Hepatocyte (in vitro differentiated cells): ENCODE data around the gene GNAL. TPM values are rescaled to one million over a fixed set of nuclear protein-coding genes. Genes with fewer than 3 reads are reported as not detected.

ENCODE experiments used
- DNase-seq: peaks from one replicate; pipeline ENCODE4 v3.0.0-alpha.2; 2016; ENCODE audit warnings: low spot score
- H2AFZ ChIP-seq: fragments of 200-600 bp; sonication (generic); 2 replicates; pipeline ENCODE4 v1.6.0; 2016; ENCODE audit warnings: antibody characterized with exemption, mild to moderate bottlenecking
- H3K27ac ChIP-seq: fragments of 200-600 bp; sonication (generic); 2 replicates; pipeline ENCODE4 v1.5.1; 2016; ENCODE audit warnings: mild to moderate bottlenecking
- H3K27me3 ChIP-seq: fragments of 200-600 bp; sonication (generic); 2 replicates; pipeline ENCODE4 v1.6.1; 2016
- H3K36me3 ChIP-seq: fragments of 200-600 bp; sonication (generic); replicated peaks from 2 replicates; pipeline ENCODE4 v1.5.1; 2016; ENCODE audit warnings: low read depth; ENCODE audit not compliant: insufficient read depth
- H3K4me1 ChIP-seq: fragments of 200-600 bp; sonication (generic); 2 replicates; pipeline ENCODE4 v1.5.1; 2016; ENCODE audit warnings: mild to moderate bottlenecking, moderate library complexity; ENCODE audit not compliant: insufficient read depth
- H3K4me2 ChIP-seq: fragments of 200-600 bp; sonication (generic); 2 replicates; pipeline ENCODE4 v1.6.0; 2016
- H3K4me3 ChIP-seq: fragments of 200-600 bp; sonication (generic); 2 replicates; pipeline ENCODE4 v1.5.1; 2016; ENCODE audit warnings: mild to moderate bottlenecking
- H3K79me2 ChIP-seq: fragments of 200-600 bp; sonication (generic); 2 replicates; pipeline ENCODE4 v1.6.0; 2017; ENCODE audit warnings: mild to moderate bottlenecking
- H3K9me2 ChIP-seq: fragments of 200-600 bp; sonication (generic); replicated peaks from 2 replicates; pipeline ENCODE4 v1.6.0; 2017; ENCODE audit warnings: mild to moderate bottlenecking; ENCODE audit not compliant: insufficient read depth
- H3K9me3 ChIP-seq: fragments of 200-600 bp; sonication (generic); 2 replicates; pipeline ENCODE4 v1.5.1; 2016; ENCODE audit warnings: low read depth, mild to moderate bottlenecking
- H4K20me1 ChIP-seq: fragments of 200-600 bp; sonication (generic); 2 replicates; pipeline ENCODE4 v1.6.0; 2016; ENCODE audit warnings: mild to moderate bottlenecking; ENCODE audit not compliant: insufficient read depth, poor library complexity, severe bottlenecking
- CTCF ChIP-seq: fragments of 200-600 bp; sonication (generic); IDR thresholded peaks from 2 replicates; pipeline ENCODE4 v1.5.1; 2016; ENCODE audit warnings: antibody characterized with exemption, mild to moderate bottlenecking; ENCODE audit not compliant: poor library complexity
- EZH2 ChIP-seq: fragments of 200-600 bp; sonication (generic); IDR thresholded peaks from 2 replicates; pipeline ENCODE4 v1.6.1; 2016; ENCODE audit warnings: antibody characterized with exemption, mild to moderate bottlenecking, borderline replicate concordance
- EZH2phosphoT487 ChIP-seq: fragments of 200-600 bp; sonication (generic); IDR thresholded peaks from one replicate; pipeline ENCODE4 v1.6.1; 2018; ENCODE audit warnings: antibody characterized with exemption, mild to moderate bottlenecking, low read depth, moderate library complexity; ENCODE audit not compliant: unreplicated experiment, severe bottlenecking
- WGBS: methylation state at CpG from one replicate; pipeline ENCODE4 v1.1.6; 2016; ENCODE audit warnings: low lambda C conversion rate; ENCODE audit errors: missing lambda C conversion rate; 5-methylcytosine and 5-hydroxymethylcytosine counted together
- polyA plus RNA-seq: library from polyadenylated mRNA; unstranded; fragments of >200 nt; fragmentation: Nextera tagmentation; extraction: Ambion mirVana; gene quantifications from 2 replicates; pipeline ENCODE4 v1.2.1, GENCODE V29; 2016
- total RNA-seq: library from RNA; depleted of rRNA; stranded (reverse); fragments of >200 nt; gene quantifications from 2 replicates; pipeline ENCODE4 v1.2.3, GENCODE V29; 2014

The GNAL gene
- total and polyA plus RNA-seq, 2 experiments from 2014 or later, result 4.4 to 5.2 TPM

GRCh38 chr18:11905613-11906012 lies 216.5 kb downstream of the GNAL start:
- DNase-seq, result no peak
- 84% methylated on average over 4 of the region's 4 CpGs for WGBS
- H3K27ac ChIP-seq, result no peak overlapping the region

GRCh38 chr18:11906176-11906575 lies 217.1 kb downstream of the GNAL start:
- 81% methylated on average over 1 of the region's 1 CpG for WGBS
- no peak overlapping the region for H3K27ac ChIP-seq
- H3K4me3 ChIP-seq, result no peak overlapping the region
- no peaks in the 10 kb centered on the region for H3K27me3 ChIP-seq
- H3K79me2 ChIP-seq, result peaks cover 16% of the 10 kb centered on the region
- TF ChIP-seq CTCF (no peak), EZH2 (no peak), EZH2phosphoT487 (no peak)
- H4K20me1 ChIP-seq, result no peaks in the 10 kb centered on the region
- no peaks in the 10 kb centered on the region for H3K36me3 ChIP-seq
- H3K9me2 ChIP-seq, result no peaks in the 10 kb centered on the region
- peak overlapping the region; percentile 47 for H3K4me2 ChIP-seq
- H3K9me3 ChIP-seq, result no peaks in the 10 kb centered on the region
- peaks cover 31% of the 10 kb centered on the region for H3K4me1 ChIP-seq
- no peak for DNase-seq
- H2AFZ ChIP-seq, result no peak overlapping the region

More at GRCh38 chr18:11905613-11906012, 216.5 kb downstream of the GNAL start:
- no peaks in the 10 kb centered on the region for H4K20me1 ChIP-seq
- H3K4me2 ChIP-seq, result no peak overlapping the region
- TF ChIP-seq CTCF (no peak), EZH2 (no peak), EZH2phosphoT487 (no peak)
- H3K4me3 ChIP-seq, result no peak overlapping the region
- no peaks in the 10 kb centered on the region for H3K9me2 ChIP-seq
- H3K4me1 ChIP-seq, result peaks cover 31% of the 10 kb centered on the region
- no peaks in the 10 kb centered on the region for H3K9me3 ChIP-seq
- H3K36me3 ChIP-seq, result no peaks in the 10 kb centered on the region
- peaks cover 16% of the 10 kb centered on the region for H3K79me2 ChIP-seq
- H2AFZ ChIP-seq, result no peak overlapping the region
- H3K27me3 ChIP-seq, result no peaks in the 10 kb centered on the region

GRCh38 chr18:11906926-11907874 lies 218.1 kb downstream of the GNAL start:
- Histone ChIP-seq H3K4me1 (peaks cover 31% of the 10 kb centered on the region), H3K4me3 (peak overlapping the region; percentile 71), H3K9me3 (no peaks in the 10 kb centered on the region), H3K79me2 (peaks cover 16% of the 10 kb centered on the region), H4K20me1 (no peaks in the 10 kb centered on the region), H2AFZ (peak overlapping the region; percentile 93), H3K27ac (peak overlapping the region; percentile 100), H3K9me2 (no peaks in the 10 kb centered on the region), H3K27me3 (no peaks in the 10 kb centered on the region), H3K4me2 (peak overlapping the region; percentile 91), H3K36me3 (no peaks in the 10 kb centered on the region)
- 61% methylated on average over 19 of the region's 20 CpGs for WGBS
- DNase-seq, result no peak
- TF ChIP-seq EZH2phosphoT487 (no peak), EZH2 (no peak), CTCF (no peak)
